Measurements from ENCODE around the gene CASZ1. TPM values are rescaled to one million over a fixed set of nuclear protein-coding genes. Genes with fewer than 3 reads are reported as not detected.

CASZ1 gene
- total and polyA plus RNA-seq, 2 experiments from 2014 or later = 6.2 to 6.7 TPM

GRCh38 chr1:10723317-10723716, 73.1 kb downstream of the CASZ1 start:
- Mint-ChIP-seq H3K4me1 (peaks cover 32% of the 10 kb centered on the region), H3K36me3 (ENCODE audit: low read depth) (no peaks in the 10 kb centered on the region), H3K4me3 (no peak overlapping the region), H3K27me3 (ENCODE audit: insufficient read depth, low read depth, poor library complexity) (peaks cover 2% of the 10 kb centered on the region), H3K27ac (no peak overlapping the region), H3K9me3 (no peaks in the 10 kb centered on the region)
- Histone ChIP-seq H2AFZ (no peak overlapping the region), H3K27me3 (ENCODE audit: insufficient read depth) (no peaks in the 10 kb centered on the region), H3K36me3 (ENCODE audit: insufficient read depth) (no peaks in the 10 kb centered on the region), H3F3A (replicated peaks; ENCODE audit: low read depth) (0 out of 2 replicates have a peak, but pooled peaks cover 5% of the 10 kb centered on the region), H3K79me2 (replicated peaks; ENCODE audit: insufficient read depth) (no peaks in the 10 kb centered on the region), H3K27ac (ENCODE audit: low read depth) (no peak overlapping the region), H3K4me1 (ENCODE audit: insufficient read depth) (peaks cover 10% of the 10 kb centered on the region; the same call in 1 of the 2 replicates), H3K4me2 (no peak overlapping the region), H4K20me1 (replicated peaks; ENCODE audit: insufficient read depth) (no peaks in the 10 kb centered on the region; the same call in 1 of the 2 replicates), H3K9me2 (ENCODE audit: insufficient read depth) (no peaks in the 10 kb centered on the region), H3K4me3 (no peak overlapping the region)
- ATAC-seq (no peak), DNase-seq (ENCODE audit: low spot score) (no peak)
- TF ChIP-seq JUNB (IDR thresholded peaks at IDR 0.05; ENCODE audit: unreplicated experiment) (no peak), CREB1 (CRISPR knock-in tag; IDR thresholded peaks at IDR 0.05; ENCODE audit: low read depth) (no peak), ZNF462 (CRISPR knock-in tag; IDR thresholded peaks at IDR 0.05) (no peak), REST (IDR thresholded peaks at IDR 0.05; ENCODE audit: unreplicated experiment) (no peak), EZH2 (IDR thresholded peaks at IDR 0.05; ENCODE audit: low read depth, unreplicated experiment) (no peak), POLR2AphosphoS5 (IDR thresholded peaks at IDR 0.05; ENCODE audit: low read depth) (no peak), STAT1 (IDR thresholded peaks at IDR 0.05; ENCODE audit: unreplicated experiment) (no peak), ETS1 (IDR thresholded peaks at IDR 0.05) (no peak), ZNF114 (CRISPR knock-in tag; IDR thresholded peaks at IDR 0.05) (no peak), CTCF (conservative IDR thresholded peaks at IDR 0.05; ENCODE audit: low read depth in 2 of 2) (no peak), ZNF331 (CRISPR knock-in tag; IDR thresholded peaks at IDR 0.05; ENCODE audit: low read depth) (no peak)
